ENCODE results near the gene RSL1D1. TPM values are rescaled to one million over a fixed set of nuclear protein-coding genes. Genes with fewer than 3 reads are reported as not detected.
"Not testable (repeated sequence)": the region's sequence is repeated elsewhere in the genome, so short reads cannot be mapped to it uniquely, and the experiment has no call there.

RSL1D1 gene
- total RNA-seq, 2 experiments from 2014 or later: 224 to 237 TPM

- peak; percentile 31 for ATAC-seq (ENCODE audit: poor library complexity)
- H3K36me3 Mint-ChIP-seq (ENCODE audit: low read depth): peaks cover 52% of the 10 kb centered on the region
- Histone ChIP-seq H3K4me1 (ENCODE audit: insufficient read depth, low read length) (peaks cover 63% of the 10 kb centered on the region), H3K9me3 (ENCODE audit: control insufficient read depth in 1 of 2, insufficient read depth in 1 of 2, low read length in 2 of 2) (no peaks in the 10 kb centered on the region), H3K27me3 (ENCODE audit: control insufficient read depth in 1 of 2, insufficient read depth in 2 of 2, low read length in 2 of 2) (no peaks in the 10 kb centered on the region), H3K36me3 (ENCODE audit: insufficient read depth, low read length) (peaks cover 3% of the 10 kb centered on the region), H3K4me3 (ENCODE audit: low read length) (no peak overlapping the region), H3K27ac (ENCODE audit: low read depth in 1 of 2, low read length in 2 of 2) (peak overlapping the region in 1 of 2 donors; percentile 54)
- CTCF ChIA-PET: interaction anchor here (1.0 kb wide), 1 partner anchor 78 kb away, joined by 4 read pairs; no protein-coding TSS in a partner anchor
- H3K4me1 Mint-ChIP-seq (ENCODE audit: low read depth): peaks cover 75% of the 10 kb centered on the region
- peak in 4 of 14 experiments; percentile 30 to 58 (median 51) for DNase-seq
- POLR2A ChIA-PET: interaction anchor here (1.0 to 1.4 kb wide), 2 partner anchors 10 to 50 kb away, joined by 3 to 15 read pairs; partner anchors contain the start of gene TXNDC11
- no peaks in the 10 kb centered on the region for H3K9me3 Mint-ChIP-seq
- no peak for TF ChIP-seq CTCF (IDR thresholded peaks at IDR 0.05)
- peak overlapping the region; percentile 91 for H3K27ac Mint-ChIP-seq
- peak overlapping the region; percentile 81 for H3K4me3 Mint-ChIP-seq
- intact Hi-C loops (cut with DNase I, micrococcal nuclease): no loop called here
- H3K27me3 Mint-ChIP-seq: no peaks in the 10 kb centered on the region
Measured at GRCh38 chr16:11792410-11793241, 58.7 kb downstream of the RSL1D1 start.

- CTCF ChIA-PET: interaction anchor here (0.7 kb wide), 1 partner anchor 208 kb away, joined by 3 read pairs; no protein-coding TSS in a partner anchor
- Histone ChIP-seq H3K27me3 (ENCODE audit: control insufficient read depth in 1 of 2, insufficient read depth in 2 of 2, low read length in 2 of 2) (no peaks in the 10 kb centered on the region), H3K4me1 (ENCODE audit: insufficient read depth, low read length) (peaks cover 72% of the 10 kb centered on the region), H3K36me3 (ENCODE audit: insufficient read depth, low read length) (peaks cover 3% of the 10 kb centered on the region), H3K4me3 (ENCODE audit: low read length) (no peak overlapping the region), H3K27ac (ENCODE audit: low read depth in 1 of 2, low read length in 2 of 2) (no peak overlapping the region), H3K9me3 (ENCODE audit: control insufficient read depth in 1 of 2, insufficient read depth in 1 of 2, low read length in 2 of 2) (no peaks in the 10 kb centered on the region)
- POLR2A ChIA-PET: interaction anchor here (0.9 to 1.4 kb wide), 3 partner anchors 14 to 49 kb away, joined by 3 to 15 read pairs (median 4); partner anchors contain the start of gene TXNDC11
- TF ChIP-seq CTCF (IDR thresholded peaks at IDR 0.05): no peak
- ATAC-seq (ENCODE audit: poor library complexity): no peak
- H3K4me1 Mint-ChIP-seq (ENCODE audit: low read depth): peaks cover 83% of the 10 kb centered on the region
- peak overlapping the region; percentile 91 for H3K27ac Mint-ChIP-seq
- peaks cover 47% of the 10 kb centered on the region for H3K36me3 Mint-ChIP-seq (ENCODE audit: low read depth)
- H3K9me3 Mint-ChIP-seq: no peaks in the 10 kb centered on the region
- H3K4me3 Mint-ChIP-seq: peak overlapping the region; percentile 34
- no peak for DNase-seq
- intact Hi-C loops (cut with DNase I, micrococcal nuclease): no loop called here
- H3K27me3 Mint-ChIP-seq: no peaks in the 10 kb centered on the region
Measured at GRCh38 chr16:11791144-11791828, 60.1 kb downstream of the RSL1D1 start.

- Mint-ChIP-seq H3K4me1 (ENCODE audit: low read depth) (peaks cover 73% of the 10 kb centered on the region), H3K27ac (peak overlapping the region; percentile 81), H3K27me3 (no peaks in the 10 kb centered on the region), H3K36me3 (ENCODE audit: low read depth) (peaks cover 24% of the 10 kb centered on the region), H3K9me3 (no peaks in the 10 kb centered on the region), H3K4me3 (no peak overlapping the region)
- Histone ChIP-seq H3K27ac (ENCODE audit: low read depth in 1 of 2, low read length in 2 of 2) (no peak overlapping the region), H3K27me3 (ENCODE audit: control insufficient read depth in 1 of 2, insufficient read depth in 2 of 2, low read length in 2 of 2) (no peaks in the 10 kb centered on the region), H3K9me3 (ENCODE audit: control insufficient read depth in 1 of 2, insufficient read depth in 1 of 2, low read length in 2 of 2) (no peaks in the 10 kb centered on the region), H3K4me3 (ENCODE audit: low read length) (no peak overlapping the region), H3K4me1 (ENCODE audit: insufficient read depth, low read length) (peaks cover 76% of the 10 kb centered on the region), H3K36me3 (ENCODE audit: insufficient read depth, low read length) (peaks cover 3% of the 10 kb centered on the region)
- DNase-seq: no peak
- intact Hi-C loops (cut with DNase I, micrococcal nuclease): loop anchor here in 1 of 2 experiments (10.0 kb wide), 1 partner anchor 286 kb away; no protein-coding TSS in a partner anchor
- CTCF ChIA-PET: no interaction called here
- TF ChIP-seq CTCF (IDR thresholded peaks at IDR 0.05): no peak
- peak; percentile 25 for ATAC-seq (ENCODE audit: poor library complexity)
- POLR2A ChIA-PET: no interaction called here
Measured at GRCh38 chr16:11788914-11789313, 62.4 kb downstream of the RSL1D1 start.

DNA sequence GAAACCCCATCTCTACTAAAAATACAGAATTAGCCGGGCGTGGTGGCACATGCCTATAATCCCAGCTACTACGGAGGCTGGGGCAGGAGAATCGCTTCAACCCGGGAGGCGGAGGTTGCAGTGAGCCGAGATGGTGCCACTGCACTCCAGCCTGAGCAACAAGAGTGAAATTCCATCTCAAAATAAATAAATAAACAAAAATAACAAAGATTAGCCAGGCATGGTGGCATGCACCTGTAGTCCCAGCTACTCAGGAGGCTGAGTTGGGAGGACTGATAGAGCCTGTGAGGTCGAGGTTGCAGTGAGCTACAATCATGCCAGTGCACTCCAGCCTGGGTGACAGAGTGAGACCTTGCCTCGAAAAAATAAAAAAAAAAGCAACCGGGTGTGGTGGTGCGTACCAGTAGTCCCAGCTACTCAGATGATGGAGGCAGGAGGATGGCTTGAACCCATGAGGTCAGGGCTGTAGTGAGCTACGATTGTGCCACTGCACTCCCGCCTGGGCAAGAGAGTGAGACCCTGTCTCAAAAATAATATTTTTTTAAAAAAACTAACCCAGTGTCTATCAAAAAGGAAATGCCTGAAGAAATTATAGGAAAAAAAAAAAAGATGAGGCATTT, 66.3 kb downstream of the RSL1D1 start:
- ChIA-PET POLR2A (interaction anchor here (5.1 to 8.1 kb wide), 2 partner anchors 11 to 42 kb away, joined by 50 to 163 read pairs; partner anchors contain the start of genes TXNDC11 and ZC3H7A), CTCF (interaction anchor here (4.0 kb wide), 1 partner anchor 12 kb away, joined by 31 read pairs; the partner anchor contains the start of gene ZC3H7A)
- H3K4me3 Mint-ChIP-seq; H3K9me3 Mint-ChIP-seq; DNase-seq; H3K4me3 ChIP-seq (ENCODE audit: low read length); H3K27me3 ChIP-seq (ENCODE audit: control insufficient read depth in 1 of 2, insufficient read depth in 2 of 2, low read length in 2 of 2); H3K27me3 Mint-ChIP-seq; H3K9me3 ChIP-seq (ENCODE audit: control insufficient read depth in 1 of 2, insufficient read depth in 1 of 2, low read length in 2 of 2); ATAC-seq (ENCODE audit: poor library complexity): not testable (repeated sequence)
- intact Hi-C loops (cut with DNase I, micrococcal nuclease): loop anchor here in 1 of 2 experiments (5.0 to 10.0 kb wide), 2 partner anchors 67 to 290 kb away; partner anchors contain the start of gene RSL1D1
- Mint-ChIP-seq H3K27ac (peak overlapping the region; percentile 86), H3K4me1 (ENCODE audit: low read depth) (peaks cover 72% of the 10 kb centered on the region), H3K36me3 (ENCODE audit: low read depth) (peaks cover 31% of the 10 kb centered on the region)
- Histone ChIP-seq H3K36me3 (ENCODE audit: insufficient read depth, low read length) (peaks cover 13% of the 10 kb centered on the region), H3K4me1 (ENCODE audit: insufficient read depth, low read length) (peaks cover 74% of the 10 kb centered on the region), H3K27ac (ENCODE audit: low read depth in 1 of 2, low read length in 2 of 2) (peak overlapping the region in 1 of 2 donors; percentile 40)
